ENCODE results near the gene DDX55. TPM values are rescaled to one million over a fixed set of nuclear protein-coding genes. Genes with fewer than 3 reads are reported as not detected.

The DDX55 gene
- total and polyA plus RNA-seq, 2 of the 13 experiments (the other 11 are each of a cell fraction or from before 2014, with no cell fraction given): 22.2 to 37.0 TPM

DNA sequence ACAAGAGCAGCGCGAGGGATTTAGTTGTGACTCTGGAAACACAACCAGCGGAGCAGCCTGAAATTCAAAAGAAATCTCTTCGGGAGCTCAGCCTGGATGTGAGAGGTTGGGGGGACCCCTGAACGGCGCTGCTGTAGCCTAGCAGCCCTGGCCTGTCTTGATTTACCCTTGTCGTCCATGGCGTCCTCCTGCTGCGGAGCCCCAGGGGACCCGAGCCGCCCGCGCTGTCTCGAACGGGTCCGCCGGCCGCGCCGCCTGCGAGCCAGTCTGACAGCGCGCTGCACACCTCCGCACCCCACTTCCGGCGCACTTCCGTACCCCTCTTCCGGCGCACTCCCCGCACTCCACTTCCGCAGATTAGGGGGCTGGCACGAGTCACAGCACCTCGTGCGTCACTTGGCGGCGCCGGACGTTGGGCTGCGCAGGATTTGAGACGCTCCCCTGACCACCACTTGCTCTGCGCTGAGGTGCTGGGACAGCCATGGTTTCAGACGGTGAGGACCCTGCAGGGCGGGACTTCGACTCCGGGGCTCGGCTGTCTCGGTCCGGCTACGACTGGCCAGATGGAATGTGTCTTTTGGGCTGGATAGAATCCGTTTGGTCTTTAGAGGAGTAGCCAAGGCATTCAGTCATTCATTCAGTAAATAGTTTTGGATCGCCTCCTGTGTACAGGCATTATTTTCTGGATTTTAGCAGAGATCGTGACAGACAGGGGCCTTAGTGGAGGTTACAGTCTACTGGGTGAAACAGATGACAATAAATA is 31.7 kb downstream of the DDX55 start, which contains the start of the genes EIF2B1 and GTF2H3 (continued):
- no peak for TF ChIP-seq JUNB (CRISPR knock-in tag; IDR thresholded peaks at IDR 0.05; ENCODE audit: borderline replicate concordance)
- peak; percentile 62; the same call in 1 of the 2 replicates for TF ChIP-seq ZNF749 (CRISPR knock-in tag; IDR thresholded peaks at IDR 0.05; ENCODE audit: borderline replicate concordance)
- TF ChIP-seq, protein P1, sequence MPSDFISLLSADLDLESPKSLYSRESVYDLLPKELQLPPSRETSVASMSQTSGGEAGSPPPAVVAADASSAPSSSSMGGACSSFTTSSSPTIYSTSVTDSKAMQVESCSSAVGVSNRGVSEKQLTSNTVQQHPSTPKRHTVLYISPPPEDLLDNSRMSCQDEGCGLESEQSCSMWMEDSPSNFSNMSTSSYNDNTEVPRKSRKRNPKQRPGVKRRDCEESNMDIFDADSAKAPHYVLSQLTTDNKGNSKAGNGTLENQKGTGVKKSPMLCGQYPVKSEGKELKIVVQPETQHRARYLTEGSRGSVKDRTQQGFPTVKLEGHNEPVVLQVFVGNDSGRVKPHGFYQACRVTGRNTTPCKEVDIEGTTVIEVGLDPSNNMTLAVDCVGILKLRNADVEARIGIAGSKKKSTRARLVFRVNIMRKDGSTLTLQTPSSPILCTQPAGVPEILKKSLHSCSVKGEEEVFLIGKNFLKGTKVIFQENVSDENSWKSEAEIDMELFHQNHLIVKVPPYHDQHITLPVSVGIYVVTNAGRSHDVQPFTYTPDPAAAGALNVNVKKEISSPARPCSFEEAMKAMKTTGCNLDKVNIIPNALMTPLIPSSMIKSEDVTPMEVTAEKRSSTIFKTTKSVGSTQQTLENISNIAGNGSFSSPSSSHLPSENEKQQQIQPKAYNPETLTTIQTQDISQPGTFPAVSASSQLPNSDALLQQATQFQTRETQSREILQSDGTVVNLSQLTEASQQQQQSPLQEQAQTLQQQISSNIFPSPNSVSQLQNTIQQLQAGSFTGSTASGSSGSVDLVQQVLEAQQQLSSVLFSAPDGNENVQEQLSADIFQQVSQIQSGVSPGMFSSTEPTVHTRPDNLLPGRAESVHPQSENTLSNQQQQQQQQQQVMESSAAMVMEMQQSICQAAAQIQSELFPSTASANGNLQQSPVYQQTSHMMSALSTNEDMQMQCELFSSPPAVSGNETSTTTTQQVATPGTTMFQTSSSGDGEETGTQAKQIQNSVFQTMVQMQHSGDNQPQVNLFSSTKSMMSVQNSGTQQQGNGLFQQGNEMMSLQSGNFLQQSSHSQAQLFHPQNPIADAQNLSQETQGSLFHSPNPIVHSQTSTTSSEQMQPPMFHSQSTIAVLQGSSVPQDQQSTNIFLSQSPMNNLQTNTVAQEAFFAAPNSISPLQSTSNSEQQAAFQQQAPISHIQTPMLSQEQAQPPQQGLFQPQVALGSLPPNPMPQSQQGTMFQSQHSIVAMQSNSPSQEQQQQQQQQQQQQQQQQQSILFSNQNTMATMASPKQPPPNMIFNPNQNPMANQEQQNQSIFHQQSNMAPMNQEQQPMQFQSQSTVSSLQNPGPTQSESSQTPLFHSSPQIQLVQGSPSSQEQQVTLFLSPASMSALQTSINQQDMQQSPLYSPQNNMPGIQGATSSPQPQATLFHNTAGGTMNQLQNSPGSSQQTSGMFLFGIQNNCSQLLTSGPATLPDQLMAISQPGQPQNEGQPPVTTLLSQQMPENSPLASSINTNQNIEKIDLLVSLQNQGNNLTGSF (CRISPR knock-in tag; IDR thresholded peaks at IDR 0.05): no peak
- no peak for TF ChIP-seq LCORL (IDR thresholded peaks at IDR 0.05)
- peak; percentile 78 for TF ChIP-seq LCORL (CRISPR knock-in tag; IDR thresholded peaks at IDR 0.05)
- TF ChIP-seq FOXA3 (CRISPR knock-in tag; IDR thresholded peaks at IDR 0.05): peak; percentile 67; the same call in 1 of the 2 replicates
- TF ChIP-seq, protein P2, sequence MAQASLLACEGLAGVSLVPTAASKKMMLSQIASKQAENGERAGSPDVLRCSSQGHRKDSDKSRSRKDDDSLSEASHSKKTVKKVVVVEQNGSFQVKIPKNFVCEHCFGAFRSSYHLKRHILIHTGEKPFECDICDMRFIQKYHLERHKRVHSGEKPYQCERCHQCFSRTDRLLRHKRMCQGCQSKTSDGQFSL (CRISPR knock-in tag; IDR thresholded peaks at IDR 0.05): no peak
- TF ChIP-seq ZNF446 (CRISPR knock-in tag; IDR thresholded peaks at IDR 0.05): no peak
- peak; percentile 99 for TF ChIP-seq YEATS2 (CRISPR knock-in tag; IDR thresholded peaks at IDR 0.05; ENCODE audit: borderline replicate concordance)
- TF ChIP-seq MTA1 (CRISPR knock-in tag; IDR thresholded peaks at IDR 0.05; ENCODE audit: borderline replicate concordance): no peak
- TF ChIP-seq ZNF75D (CRISPR knock-in tag; IDR thresholded peaks at IDR 0.05; ENCODE audit: borderline replicate concordance): no peak
- no peak for TF ChIP-seq SOX6 (IDR thresholded peaks at IDR 0.05)
- peak; percentile 71 for TF ChIP-seq SOX6 (CRISPR knock-in tag; IDR thresholded peaks at IDR 0.05)
- TF ChIP-seq ZNF30 (CRISPR knock-in tag; IDR thresholded peaks at IDR 0.05): no peak; the same call in 1 of the 2 replicates
- TF ChIP-seq ZNF510 (CRISPR knock-in tag; IDR thresholded peaks at IDR 0.05; ENCODE audit: low read depth): peak; percentile 89
- TF ChIP-seq ONECUT2 (CRISPR knock-in tag; IDR thresholded peaks at IDR 0.05): 0 out of 2 replicates have a peak, but pooled peaks have one; percentile 19
- no peak for TF ChIP-seq SATB2 (CRISPR knock-in tag; IDR thresholded peaks at IDR 0.05)
- no peak for TF ChIP-seq RORA (CRISPR knock-in tag; IDR thresholded peaks at IDR 0.05)
- TF ChIP-seq, protein P3, sequence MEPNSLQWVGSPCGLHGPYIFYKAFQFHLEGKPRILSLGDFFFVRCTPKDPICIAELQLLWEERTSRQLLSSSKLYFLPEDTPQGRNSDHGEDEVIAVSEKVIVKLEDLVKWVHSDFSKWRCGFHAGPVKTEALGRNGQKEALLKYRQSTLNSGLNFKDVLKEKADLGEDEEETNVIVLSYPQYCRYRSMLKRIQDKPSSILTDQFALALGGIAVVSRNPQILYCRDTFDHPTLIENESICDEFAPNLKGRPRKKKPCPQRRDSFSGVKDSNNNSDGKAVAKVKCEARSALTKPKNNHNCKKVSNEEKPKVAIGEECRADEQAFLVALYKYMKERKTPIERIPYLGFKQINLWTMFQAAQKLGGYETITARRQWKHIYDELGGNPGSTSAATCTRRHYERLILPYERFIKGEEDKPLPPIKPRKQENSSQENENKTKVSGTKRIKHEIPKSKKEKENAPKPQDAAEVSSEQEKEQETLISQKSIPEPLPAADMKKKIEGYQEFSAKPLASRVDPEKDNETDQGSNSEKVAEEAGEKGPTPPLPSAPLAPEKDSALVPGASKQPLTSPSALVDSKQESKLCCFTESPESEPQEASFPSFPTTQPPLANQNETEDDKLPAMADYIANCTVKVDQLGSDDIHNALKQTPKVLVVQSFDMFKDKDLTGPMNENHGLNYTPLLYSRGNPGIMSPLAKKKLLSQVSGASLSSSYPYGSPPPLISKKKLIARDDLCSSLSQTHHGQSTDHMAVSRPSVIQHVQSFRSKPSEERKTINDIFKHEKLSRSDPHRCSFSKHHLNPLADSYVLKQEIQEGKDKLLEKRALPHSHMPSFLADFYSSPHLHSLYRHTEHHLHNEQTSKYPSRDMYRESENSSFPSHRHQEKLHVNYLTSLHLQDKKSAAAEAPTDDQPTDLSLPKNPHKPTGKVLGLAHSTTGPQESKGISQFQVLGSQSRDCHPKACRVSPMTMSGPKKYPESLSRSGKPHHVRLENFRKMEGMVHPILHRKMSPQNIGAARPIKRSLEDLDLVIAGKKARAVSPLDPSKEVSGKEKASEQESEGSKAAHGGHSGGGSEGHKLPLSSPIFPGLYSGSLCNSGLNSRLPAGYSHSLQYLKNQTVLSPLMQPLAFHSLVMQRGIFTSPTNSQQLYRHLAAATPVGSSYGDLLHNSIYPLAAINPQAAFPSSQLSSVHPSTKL (CRISPR knock-in tag; IDR thresholded peaks at IDR 0.05): peak; percentile 55
- peak; percentile 95 for TF ChIP-seq HCFC1 (IDR thresholded peaks at IDR 0.05; ENCODE audit: low read depth, low read length)
- TF ChIP-seq NPAS2 (CRISPR knock-in tag; IDR thresholded peaks at IDR 0.05; ENCODE audit: borderline replicate concordance): no peak

Measured in HepG2 (cell line).